Measurements from ENCODE around the gene GINS1. TPM values are rescaled to one million over a fixed set of nuclear protein-coding genes. Genes with fewer than 3 reads are reported as not detected.

GINS1 gene
- total and polyA plus RNA-seq, 8 donors = 1.0 to 9.4 (median 2.8) TPM; not detected in 1

DNA sequence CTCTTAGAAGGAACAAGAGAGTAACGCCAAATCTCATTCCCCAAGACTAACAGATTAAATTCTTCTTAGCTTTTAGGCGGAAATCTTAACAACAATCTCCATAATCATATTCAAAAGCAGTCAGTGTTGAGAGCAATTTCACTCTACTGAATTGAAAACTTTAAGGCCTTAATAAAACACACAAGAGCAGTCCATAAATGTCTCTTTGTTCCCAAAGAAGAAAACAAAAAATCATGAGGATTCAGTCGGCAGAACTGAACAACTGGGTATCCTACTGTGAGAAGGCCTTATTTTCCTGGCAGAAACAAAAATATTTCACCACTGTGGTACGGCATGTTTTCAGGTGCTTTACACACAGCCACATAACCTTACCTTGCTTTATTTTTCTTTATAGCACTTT, 31.2 kb upstream of the GINS1 start:
- Histone ChIP-seq H3K27me3 (no peaks in the 10 kb centered on the region), H3K27ac (no peak overlapping the region), H3K9me3 (no peaks in the 10 kb centered on the region), H3K4me1 (peaks cover 0 to 33% (median 4%) of the 10 kb centered on the region in 4 donors), H3K36me3 (no peaks in the 10 kb centered on the region), H3K4me3 (no peak overlapping the region)
- DNase-seq = no peak
- intact Hi-C loops (cut with DNase I; ENCODE audit: low total_unique reads) = no loop called here
- no peak for TF ChIP-seq EP300 (IDR thresholded peaks at IDR 0.05)
- TF ChIP-seq POLR2A (IDR thresholded peaks at IDR 0.05) = no peak
- TF ChIP-seq POLR2AphosphoS5 (IDR thresholded peaks at IDR 0.05) = no peak
- TF ChIP-seq, protein P1, sequence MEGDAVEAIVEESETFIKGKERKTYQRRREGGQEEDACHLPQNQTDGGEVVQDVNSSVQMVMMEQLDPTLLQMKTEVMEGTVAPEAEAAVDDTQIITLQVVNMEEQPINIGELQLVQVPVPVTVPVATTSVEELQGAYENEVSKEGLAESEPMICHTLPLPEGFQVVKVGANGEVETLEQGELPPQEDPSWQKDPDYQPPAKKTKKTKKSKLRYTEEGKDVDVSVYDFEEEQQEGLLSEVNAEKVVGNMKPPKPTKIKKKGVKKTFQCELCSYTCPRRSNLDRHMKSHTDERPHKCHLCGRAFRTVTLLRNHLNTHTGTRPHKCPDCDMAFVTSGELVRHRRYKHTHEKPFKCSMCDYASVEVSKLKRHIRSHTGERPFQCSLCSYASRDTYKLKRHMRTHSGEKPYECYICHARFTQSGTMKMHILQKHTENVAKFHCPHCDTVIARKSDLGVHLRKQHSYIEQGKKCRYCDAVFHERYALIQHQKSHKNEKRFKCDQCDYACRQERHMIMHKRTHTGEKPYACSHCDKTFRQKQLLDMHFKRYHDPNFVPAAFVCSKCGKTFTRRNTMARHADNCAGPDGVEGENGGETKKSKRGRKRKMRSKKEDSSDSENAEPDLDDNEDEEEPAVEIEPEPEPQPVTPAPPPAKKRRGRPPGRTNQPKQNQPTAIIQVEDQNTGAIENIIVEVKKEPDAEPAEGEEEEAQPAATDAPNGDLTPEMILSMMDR (IDR thresholded peaks at IDR 0.05) = no peak
- 89 to 96% (median 93%) methylated on average over 4 of the region's 4 CpGs for WGBS, 5 donors

DNA sequence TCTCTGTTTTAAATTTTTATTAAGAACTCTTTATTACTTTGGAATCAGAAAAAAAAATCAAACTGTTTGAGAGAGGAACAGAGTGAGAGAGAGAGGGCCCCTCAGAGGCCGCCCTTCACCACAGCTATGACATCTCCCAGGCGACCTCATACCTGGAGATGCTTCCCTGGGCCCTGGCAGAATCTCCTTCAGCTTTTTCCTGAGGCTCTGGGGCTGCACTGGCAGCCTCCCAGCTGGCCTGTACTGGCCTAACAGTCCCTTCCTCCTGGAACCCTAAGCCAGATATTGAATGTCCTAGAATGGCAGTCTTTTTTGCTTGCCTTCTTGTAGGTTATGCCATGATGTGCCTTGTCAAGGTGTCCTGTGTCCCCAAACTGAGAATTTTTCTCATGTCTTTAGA, 30.6 kb upstream of the GINS1 start:
- H3K27ac ChIP-seq = no peak overlapping the region
- no peaks in the 10 kb centered on the region for H3K27me3 ChIP-seq
- intact Hi-C loops (cut with DNase I; ENCODE audit: low total_unique reads) = no loop called here
- no peaks in the 10 kb centered on the region for H3K9me3 ChIP-seq
- DNase-seq = no peak
- peaks cover 0 to 33% (median 4%) of the 10 kb centered on the region in 4 donors for H3K4me1 ChIP-seq
- TF ChIP-seq POLR2AphosphoS5 (IDR thresholded peaks at IDR 0.05) (no peak), EP300 (IDR thresholded peaks at IDR 0.05) (no peak), POLR2A (IDR thresholded peaks at IDR 0.05) (no peak)
- TF ChIP-seq, protein P1 (IDR thresholded peaks at IDR 0.05) = no peak
- no peaks in the 10 kb centered on the region for H3K36me3 ChIP-seq
- 90 to 98% (median 93%) methylated on average over 2 of the region's 2 CpGs for WGBS, 5 donors
- no peak overlapping the region for H3K4me3 ChIP-seq

DNA sequence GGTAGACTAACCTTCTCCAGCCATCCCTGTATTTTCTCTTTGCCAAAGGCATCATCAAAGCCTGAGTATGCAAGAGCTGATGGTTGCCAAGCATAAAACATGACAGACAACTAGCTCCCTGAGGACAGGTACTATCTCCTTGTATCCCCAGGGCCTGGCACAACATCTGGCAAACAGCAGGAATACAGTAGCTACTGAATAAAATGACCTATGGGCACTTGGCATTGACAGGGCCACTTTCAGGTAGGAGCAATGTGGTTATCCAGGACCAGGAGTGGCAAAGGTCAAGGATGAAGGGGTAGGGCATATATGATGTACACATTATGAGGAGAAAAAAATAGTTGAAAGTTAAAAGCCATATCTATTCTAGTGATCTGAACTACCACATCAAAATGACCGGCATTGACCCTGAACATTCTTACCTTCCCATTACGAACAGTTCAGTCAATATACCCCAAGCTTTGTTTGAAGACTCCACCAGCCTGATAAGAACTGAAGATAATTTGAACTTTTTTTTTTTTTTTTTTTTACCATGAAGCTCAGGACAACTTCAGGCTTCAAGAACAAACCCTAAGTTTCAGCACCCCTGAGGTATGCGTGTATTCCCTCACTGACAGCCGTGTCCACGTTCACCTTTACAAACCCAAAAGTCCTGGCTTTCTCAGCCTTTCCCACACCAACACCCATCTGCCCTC, 29.1 kb upstream of the GINS1 start:
- no peaks in the 10 kb centered on the region for H3K27me3 ChIP-seq
- H3K27ac ChIP-seq = no peak overlapping the region
- peaks cover 0 to 44% (median 10%) of the 10 kb centered on the region in 4 donors for H3K4me1 ChIP-seq
- no peaks in the 10 kb centered on the region for H3K36me3 ChIP-seq
- DNase-seq = peak in 1 of 2 donors; percentile 25
- 37 to 74% (median 60%) methylated on average over 5 of the region's 5 CpGs for WGBS, 5 donors
- no peak overlapping the region for H3K4me3 ChIP-seq
- no peaks in the 10 kb centered on the region for H3K9me3 ChIP-seq
- intact Hi-C loops (cut with DNase I; ENCODE audit: low total_unique reads) = no loop called here
- no peak for TF ChIP-seq POLR2AphosphoS5 (IDR thresholded peaks at IDR 0.05)
- TF ChIP-seq, protein P1 (IDR thresholded peaks at IDR 0.05) = no peak
- TF ChIP-seq POLR2A (IDR thresholded peaks at IDR 0.05) = no peak
- no peak for TF ChIP-seq EP300 (IDR thresholded peaks at IDR 0.05)

DNA sequence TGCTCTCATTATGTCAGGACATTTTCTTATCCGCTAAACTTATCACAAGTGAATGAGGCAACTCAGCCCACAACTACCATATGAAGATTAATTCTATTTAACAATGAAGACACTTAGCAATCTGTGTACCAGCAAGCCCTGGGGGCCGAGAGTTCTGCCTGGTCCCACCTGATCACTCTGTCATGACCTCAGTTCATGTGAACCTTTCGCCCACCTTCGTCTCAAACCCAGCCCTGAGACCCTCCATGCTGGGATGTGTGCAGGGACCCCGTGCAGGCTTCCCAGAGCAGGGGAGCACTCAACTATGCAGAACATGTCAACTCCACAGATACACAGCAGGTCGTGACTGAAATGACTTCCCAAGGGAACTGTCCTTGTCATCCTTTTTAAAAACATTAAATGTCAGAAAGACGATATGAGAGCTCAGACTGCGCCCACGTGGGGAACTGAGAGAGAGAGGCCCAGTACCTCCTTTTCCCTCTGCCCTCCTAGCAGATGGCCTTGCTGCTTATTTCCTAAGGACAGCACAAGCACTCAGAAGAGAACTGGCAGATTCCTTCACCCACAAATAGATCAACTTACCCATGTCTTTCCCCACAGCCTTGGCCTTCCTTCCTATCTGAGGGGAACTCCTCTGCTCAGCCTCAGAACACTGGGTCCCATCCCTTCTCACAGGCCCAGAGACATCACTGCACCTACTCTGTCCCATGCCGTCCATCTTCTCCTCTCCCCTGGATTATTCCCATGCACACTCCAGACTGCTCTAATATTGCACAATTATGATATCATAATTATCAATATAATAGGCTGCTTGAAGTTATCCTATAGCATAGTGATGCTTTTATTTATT, 28.4 kb upstream of the GINS1 start:
- Histone ChIP-seq H3K9me3 (no peaks in the 10 kb centered on the region), H3K27me3 (no peaks in the 10 kb centered on the region), H3K4me1 (peaks cover 0 to 49% (median 13%) of the 10 kb centered on the region in 4 donors), H3K4me3 (no peak overlapping the region), H3K27ac (no peak overlapping the region), H3K36me3 (no peaks in the 10 kb centered on the region)
- TF ChIP-seq, protein P1 (IDR thresholded peaks at IDR 0.05) = no peak
- TF ChIP-seq EP300 (IDR thresholded peaks at IDR 0.05) (no peak), POLR2A (IDR thresholded peaks at IDR 0.05) (no peak), POLR2AphosphoS5 (IDR thresholded peaks at IDR 0.05) (no peak)
- no peak for DNase-seq
- WGBS, 5 donors = 70 to 81% (median 72%) methylated on average over 10 of the region's 10 CpGs
- intact Hi-C loops (cut with DNase I; ENCODE audit: low total_unique reads) = no loop called here

All from stomach (tissue), 9 donors.